Omental fat pad (tissue), 4 donors: ENCODE data around the gene RDH13. TPM values are rescaled to one million over a fixed set of nuclear protein-coding genes. Genes with fewer than 3 reads are reported as not detected.
A peak's percentile ranks its signal among the peaks of the same experiment; 100 is the strongest.
"Not testable (repeated sequence)": the region's sequence is repeated elsewhere in the genome, so short reads cannot be mapped to it uniquely, and the experiment has no call there.

Experiments
- ATAC-seq: fragments of 150-250 bp; one replicate; pipeline ENCODE4 v1.9.1; 2016; ENCODE audit warnings: mild to moderate bottlenecking, moderate library complexity; ENCODE audit not compliant: low FRiP score
- DNase-seq: peaks from one replicate; pipeline ENCODE4 v3.0.0-alpha.2; 2019; ENCODE audit warnings: low spot score
- CTCF ChIP-seq, 3 donors: fragments of 450-650 bp; IDR thresholded peaks; one replicate each; pipeline ENCODE4 v1.5.1; 2016 to 2017; ENCODE audit warnings: antibody characterized with exemption in 3 of 3, mild to moderate bottlenecking in 3 of 3, moderate library complexity in 2 of 3
- total RNA-seq, 4 donors: library from RNA; depleted of rRNA; stranded (reverse); fragments of >200 nt; gene quantifications; one replicate each; pipeline ENCODE4 v1.1.0, GENCODE V29; 2016

Gene RDH13
- total RNA-seq, 4 donors from 2014 or later, result 8.2 to 14.1 (median 10.8) TPM

- no peak for ATAC-seq
- no peak for TF ChIP-seq CTCF (IDR thresholded peaks at IDR 0.05)
- DNase-seq, result no peak
Observed at GRCh38 chr19:55070466-55071128, 7.6 kb upstream of the RDH13 start.

DNA sequence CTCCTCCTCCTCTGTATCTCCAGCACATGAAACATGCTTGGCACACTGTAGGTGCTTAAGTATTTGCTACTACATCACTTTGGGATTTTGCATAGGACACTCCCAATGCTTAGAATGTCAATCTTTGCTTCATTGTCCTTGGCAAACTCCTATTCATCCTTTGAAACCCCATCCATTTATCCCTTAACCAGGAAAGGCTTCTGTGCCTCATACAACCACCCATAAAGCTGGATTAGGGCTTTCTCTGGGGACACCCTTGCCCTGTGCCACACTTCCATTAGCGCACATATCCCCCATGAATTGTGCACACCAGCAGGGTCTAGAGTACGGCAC, 6.9 kb upstream of the RDH13 start:
- no peak for ATAC-seq
- TF ChIP-seq CTCF (IDR thresholded peaks at IDR 0.05), result no peak

GRCh38 chr19:55068950-55069864, 6.3 kb upstream of the RDH13 start:
- no peak for DNase-seq
- ATAC-seq, result peak; percentile 53
- no peak for TF ChIP-seq CTCF (IDR thresholded peaks at IDR 0.05)

More for the DNA sequence above, 6.9 kb upstream of the RDH13 start:
- DNase-seq, result no peak

GRCh38 chr19:55067869-55068268, 4.9 kb upstream of the RDH13 start:
- no peak for DNase-seq
- TF ChIP-seq CTCF (IDR thresholded peaks at IDR 0.05), result no peak
- no peak for ATAC-seq

DNA sequence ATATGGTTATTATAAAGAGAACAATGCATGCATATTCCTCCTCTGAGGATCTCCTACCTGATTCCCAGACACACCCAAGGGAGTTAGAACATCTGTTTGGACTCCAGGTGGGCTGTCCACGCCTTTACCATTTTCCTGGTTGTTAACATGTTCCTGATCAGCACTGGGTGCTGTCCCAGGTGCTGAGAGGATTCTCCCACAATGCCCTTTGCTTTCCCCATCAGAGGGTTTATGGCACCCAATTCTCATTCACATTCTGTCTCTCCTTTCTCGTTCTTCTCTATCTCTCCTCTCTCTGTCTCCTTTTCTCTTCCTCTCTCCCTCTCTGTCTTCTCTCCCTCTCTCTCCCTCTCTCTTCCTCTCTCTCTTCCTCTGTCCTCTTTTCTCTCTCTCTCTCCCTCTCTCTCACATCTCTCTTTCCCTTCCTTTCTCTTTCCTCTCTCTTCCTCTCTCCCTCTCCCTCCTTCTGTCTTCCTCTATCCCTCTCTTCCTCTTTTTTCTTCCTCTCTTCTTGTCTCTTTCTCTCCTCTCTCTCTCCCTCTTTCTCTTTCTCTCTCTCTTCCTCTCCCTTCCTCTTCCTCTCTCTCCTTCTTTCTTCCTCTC, 3.3 kb upstream of the RDH13 start:
- no peak for DNase-seq
- ATAC-seq, result no peak
- no peak for TF ChIP-seq CTCF (IDR thresholded peaks at IDR 0.05)

DNA sequence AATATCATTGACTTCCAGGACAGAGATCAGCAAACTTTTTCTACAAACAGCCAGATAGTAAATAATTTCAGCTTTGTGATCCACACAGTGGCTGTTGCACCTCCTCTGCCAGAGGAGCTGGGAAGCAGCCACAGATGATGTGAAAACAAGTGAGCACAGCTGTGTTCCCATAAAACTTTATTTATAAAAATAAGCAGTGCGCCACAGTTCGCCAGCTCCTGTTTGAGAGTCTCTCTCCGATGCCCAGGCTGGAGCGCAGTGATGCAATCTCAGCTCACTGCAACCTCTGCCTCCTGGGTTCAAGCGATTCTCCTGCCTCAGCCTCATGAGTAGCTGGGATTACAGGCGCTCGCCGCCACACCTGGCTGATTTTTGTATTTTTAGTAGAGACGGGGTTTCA, 2.6 kb upstream of the RDH13 start:
- not testable (repeated sequence) for ATAC-seq, DNase-seq

GRCh38 chr19:55063492-55063843, 520 bp upstream of the RDH13 start:
- ATAC-seq (no peak), DNase-seq (no peak)

DNA sequence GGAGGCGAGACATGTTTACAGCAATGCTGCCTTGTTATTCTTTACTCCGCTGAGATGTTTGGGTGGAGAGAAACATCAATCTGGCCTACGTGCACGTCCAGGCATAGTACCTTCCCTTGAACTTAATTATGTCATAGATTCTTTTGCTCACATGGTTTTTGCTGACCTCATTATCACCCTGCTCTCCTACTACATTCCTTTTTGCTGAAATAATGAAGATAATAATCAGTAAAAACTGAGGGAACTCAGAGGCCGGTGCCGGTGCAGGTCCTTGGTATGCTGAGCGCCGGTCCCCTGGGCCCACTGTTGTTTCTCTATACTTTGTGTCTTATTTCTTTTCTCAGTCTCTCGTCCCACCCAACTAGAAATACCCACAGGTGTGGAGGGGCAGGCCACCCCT, 2.7 kb downstream of the RDH13 start:
- not testable (repeated sequence) for ATAC-seq

More at GRCh38 chr19:55063492-55063843, 520 bp upstream of the RDH13 start:
- no peak for TF ChIP-seq CTCF (IDR thresholded peaks at IDR 0.05)

More for the DNA sequence above, 2.7 kb downstream of the RDH13 start:
- not testable (repeated sequence) for DNase-seq
